Measurements from ENCODE around the gene GALNT14. TPM values are rescaled to one million over a fixed set of nuclear protein-coding genes. Genes with fewer than 3 reads are reported as not detected.
A peak's percentile ranks its signal among the peaks of the same experiment; 100 is the strongest.

GALNT14 gene
- total and polyA plus RNA-seq, 8 donors: 1.9 to 9.1 (median 2.8) TPM

GRCh38 chr2:31051258-31052140 lies 86.7 kb downstream of the GALNT14 start:
- FAIRE-seq (no peak), ATAC-seq (no peak), DNase-seq (no peak)
- Histone ChIP-seq H3K4me1 (no peaks in the 10 kb centered on the region), H3K27me3 (no peaks in the 10 kb centered on the region), H3K27ac (no peak overlapping the region), H3K36me3 (no peaks in the 10 kb centered on the region), H3K9me3 (no peaks in the 10 kb centered on the region), H3K4me3 (no peak overlapping the region)
- intact Hi-C loops (cut with DNase I): no loop called here
- TF ChIP-seq CTCF (IDR thresholded peaks at IDR 0.05): no peak
- 83 to 87% methylated on average over 9 of the region's 9 CpGs for WGBS, 2 donors

- WGBS, 2 donors: 50 to 56% methylated on average over 14 of the region's 14 CpGs
These were observed 88.2 kb downstream of the GALNT14 start for GRCh38 chr2:31049916-31050588.

GRCh38 chr2:31049264-31049663 lies 89.0 kb downstream of the GALNT14 start:
- 71 to 75% methylated on average over 3 of the region's 3 CpGs for WGBS, 2 donors

More at GRCh38 chr2:31049916-31050588, 88.2 kb downstream of the GALNT14 start:
- ATAC-seq (peak; percentile 43 to 75 (median 58)), DNase-seq (peak in 1 of 6 donors; percentile 10), FAIRE-seq (no peak)
- H3K36me3 ChIP-seq: no peaks in the 10 kb centered on the region
- intact Hi-C loops (cut with DNase I): no loop called here
- H3K27me3 ChIP-seq: no peaks in the 10 kb centered on the region
- H3K9me3 ChIP-seq: no peaks in the 10 kb centered on the region
- H3K4me3 ChIP-seq: no peak overlapping the region
- TF ChIP-seq CTCF (IDR thresholded peaks at IDR 0.05): no peak
- H3K4me1 ChIP-seq: no peaks in the 10 kb centered on the region
- no peak overlapping the region for H3K27ac ChIP-seq

GRCh38 chr2:31047599-31047998 lies 90.6 kb downstream of the GALNT14 start:
- FAIRE-seq (no peak), DNase-seq (no peak), ATAC-seq (no peak)
- Histone ChIP-seq H3K4me1 (no peaks in the 10 kb centered on the region), H3K36me3 (no peaks in the 10 kb centered on the region), H3K4me3 (no peak overlapping the region), H3K27me3 (no peaks in the 10 kb centered on the region), H3K27ac (no peak overlapping the region), H3K9me3 (no peaks in the 10 kb centered on the region)
- no peak for TF ChIP-seq CTCF (IDR thresholded peaks at IDR 0.05)
- WGBS, 2 donors: 71% methylated on average over 5 of the region's 5 CpGs
- intact Hi-C loops (cut with DNase I): no loop called here

More at GRCh38 chr2:31049264-31049663, 89.0 kb downstream of the GALNT14 start:
- H3K27ac ChIP-seq: no peak overlapping the region
- no peak for DNase-seq
- no peak for ATAC-seq
- H3K4me1 ChIP-seq: no peaks in the 10 kb centered on the region
- no peaks in the 10 kb centered on the region for H3K36me3 ChIP-seq
- no peaks in the 10 kb centered on the region for H3K9me3 ChIP-seq
- no peak overlapping the region for H3K4me3 ChIP-seq
- H3K27me3 ChIP-seq: no peaks in the 10 kb centered on the region
- intact Hi-C loops (cut with DNase I): no loop called here
- FAIRE-seq: no peak
- TF ChIP-seq CTCF (IDR thresholded peaks at IDR 0.05): no peak
